Measurements from ENCODE around the gene GLCE.

GLCE gene

DNA sequence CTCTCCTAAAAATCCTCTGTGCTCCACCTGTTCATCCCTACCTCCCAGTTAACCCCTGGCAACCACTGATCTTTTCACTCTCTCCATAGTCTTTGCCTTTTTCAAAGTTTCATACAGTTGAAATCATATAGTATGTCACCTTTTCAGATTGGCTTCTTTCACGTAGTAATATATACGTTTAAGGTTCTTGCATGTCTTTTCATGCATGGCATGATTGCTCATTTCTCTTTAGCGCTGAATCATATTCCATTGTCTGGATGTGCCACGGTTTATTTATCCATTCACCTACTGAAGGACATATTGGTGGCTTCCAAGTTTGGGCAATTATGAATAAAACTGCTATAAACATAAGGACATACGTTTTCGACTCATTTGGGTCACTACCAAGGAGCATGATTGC lies 28.7 kb downstream of the GLCE start:
- no peak for DNase-seq
- H3K9me3 Mint-ChIP-seq = peaks cover 30% of the 10 kb centered on the region
- H3K4me3 Mint-ChIP-seq = no peak overlapping the region
- peaks cover 31% of the 10 kb centered on the region for H3K36me3 Mint-ChIP-seq (ENCODE audit: low read depth)
- peaks cover 13% of the 10 kb centered on the region for H3K4me1 Mint-ChIP-seq
- peaks cover 6% of the 10 kb centered on the region for H3K27me3 Mint-ChIP-seq (ENCODE audit: low read depth, poor library complexity)
- TF ChIP-seq, protein P1, sequence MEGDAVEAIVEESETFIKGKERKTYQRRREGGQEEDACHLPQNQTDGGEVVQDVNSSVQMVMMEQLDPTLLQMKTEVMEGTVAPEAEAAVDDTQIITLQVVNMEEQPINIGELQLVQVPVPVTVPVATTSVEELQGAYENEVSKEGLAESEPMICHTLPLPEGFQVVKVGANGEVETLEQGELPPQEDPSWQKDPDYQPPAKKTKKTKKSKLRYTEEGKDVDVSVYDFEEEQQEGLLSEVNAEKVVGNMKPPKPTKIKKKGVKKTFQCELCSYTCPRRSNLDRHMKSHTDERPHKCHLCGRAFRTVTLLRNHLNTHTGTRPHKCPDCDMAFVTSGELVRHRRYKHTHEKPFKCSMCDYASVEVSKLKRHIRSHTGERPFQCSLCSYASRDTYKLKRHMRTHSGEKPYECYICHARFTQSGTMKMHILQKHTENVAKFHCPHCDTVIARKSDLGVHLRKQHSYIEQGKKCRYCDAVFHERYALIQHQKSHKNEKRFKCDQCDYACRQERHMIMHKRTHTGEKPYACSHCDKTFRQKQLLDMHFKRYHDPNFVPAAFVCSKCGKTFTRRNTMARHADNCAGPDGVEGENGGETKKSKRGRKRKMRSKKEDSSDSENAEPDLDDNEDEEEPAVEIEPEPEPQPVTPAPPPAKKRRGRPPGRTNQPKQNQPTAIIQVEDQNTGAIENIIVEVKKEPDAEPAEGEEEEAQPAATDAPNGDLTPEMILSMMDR (IDR thresholded peaks at IDR 0.05) = no peak
- no peak overlapping the region for H3K27ac Mint-ChIP-seq

DNA sequence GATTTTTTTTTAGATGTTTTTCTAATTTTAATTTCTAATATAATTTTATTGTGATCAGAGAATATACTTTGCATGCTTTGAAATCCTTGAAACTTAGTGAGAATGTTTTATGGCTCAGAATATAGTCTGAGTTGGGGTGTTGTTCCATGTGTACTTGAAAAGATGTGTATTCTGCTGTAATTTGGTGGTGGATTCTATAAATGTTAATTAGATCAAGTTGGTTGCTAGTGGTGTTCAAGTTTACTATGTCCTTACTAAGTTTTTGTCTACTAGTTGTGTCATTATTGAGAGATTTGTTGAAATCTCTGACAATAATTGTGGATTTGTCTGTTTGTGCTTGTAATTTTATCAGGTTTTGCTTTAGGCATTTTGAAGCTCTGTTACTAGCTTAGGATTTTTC lies 29.7 kb downstream of the GLCE start:
- peaks cover 31% of the 10 kb centered on the region for H3K36me3 Mint-ChIP-seq (ENCODE audit: low read depth)
- TF ChIP-seq, protein P1 (IDR thresholded peaks at IDR 0.05) = no peak
- H3K27ac Mint-ChIP-seq = no peak overlapping the region
- H3K4me1 Mint-ChIP-seq = peaks cover 21% of the 10 kb centered on the region
- no peak overlapping the region for H3K4me3 Mint-ChIP-seq
- no peak for DNase-seq
- H3K27me3 Mint-ChIP-seq (ENCODE audit: low read depth, poor library complexity) = peaks cover 6% of the 10 kb centered on the region
- peaks cover 30% of the 10 kb centered on the region for H3K9me3 Mint-ChIP-seq

DNA sequence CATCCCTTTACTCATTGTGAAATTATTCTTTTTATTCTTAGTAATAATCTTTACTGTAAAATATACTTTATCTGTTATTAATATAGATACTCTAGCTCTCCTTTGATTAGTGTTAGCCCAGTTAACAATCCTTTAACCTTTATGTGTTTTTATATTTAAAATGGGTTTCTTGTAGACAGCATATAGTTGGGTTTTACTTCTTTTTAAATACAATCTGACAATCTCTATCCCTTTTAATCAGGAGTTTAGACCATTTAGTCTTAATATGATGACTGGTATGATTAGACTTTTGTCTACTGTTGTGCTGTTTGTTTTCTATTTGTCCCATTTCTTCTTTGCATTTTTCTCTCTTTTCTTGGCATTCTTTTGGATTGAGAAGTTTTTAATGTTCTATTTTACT lies 30.1 kb downstream of the GLCE start:
- TF ChIP-seq, protein P1 (IDR thresholded peaks at IDR 0.05) = no peak
- Mint-ChIP-seq H3K4me1 (peaks cover 21% of the 10 kb centered on the region), H3K27me3 (ENCODE audit: low read depth, poor library complexity) (peaks cover 6% of the 10 kb centered on the region), H3K36me3 (ENCODE audit: low read depth) (peaks cover 31% of the 10 kb centered on the region), H3K4me3 (no peak overlapping the region), H3K9me3 (peaks cover 30% of the 10 kb centered on the region), H3K27ac (no peak overlapping the region)
- no peak for DNase-seq

DNA sequence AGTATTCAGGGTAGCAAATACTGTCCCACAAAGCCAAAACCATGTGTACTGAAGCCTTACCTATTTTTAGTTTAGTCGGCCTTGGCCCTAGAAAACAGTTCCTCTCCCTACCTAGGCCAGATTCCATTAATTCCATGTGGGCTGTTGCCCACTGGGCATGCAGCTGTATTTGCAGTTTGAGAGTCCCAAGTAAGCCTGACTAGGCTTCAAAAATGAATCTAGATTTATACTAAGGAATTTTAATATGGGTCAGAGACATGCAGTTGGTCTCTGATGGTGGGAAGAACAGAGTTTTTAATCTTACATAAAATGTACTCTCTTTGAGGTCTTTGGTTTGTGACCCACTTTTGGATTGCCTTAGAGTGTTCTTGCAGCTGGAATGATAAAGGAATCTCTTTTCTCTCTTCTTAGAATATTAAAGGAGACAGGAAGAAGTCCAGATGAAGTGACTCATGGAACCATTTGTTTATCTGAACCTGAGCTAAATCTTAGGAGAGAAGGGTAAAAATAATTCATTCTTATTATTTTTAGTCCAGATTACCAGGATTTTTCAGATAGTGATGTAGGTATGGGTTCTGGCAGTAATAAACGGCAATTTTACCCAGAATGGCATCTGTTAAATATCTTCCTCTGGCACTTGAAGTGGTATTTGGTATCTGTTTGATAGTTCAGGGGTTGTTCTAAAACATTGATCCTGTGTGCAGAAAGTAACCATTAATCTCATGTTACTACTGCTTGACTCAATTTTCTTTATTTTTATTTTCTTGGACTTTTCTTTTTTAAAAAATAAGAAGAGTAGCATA lies 33.8 kb downstream of the GLCE start:
- Mint-ChIP-seq H3K9me3 (peaks cover 20% of the 10 kb centered on the region), H3K4me3 (no peak overlapping the region), H3K36me3 (ENCODE audit: low read depth) (peaks cover 48% of the 10 kb centered on the region), H3K4me1 (peaks cover 26% of the 10 kb centered on the region), H3K27me3 (ENCODE audit: low read depth, poor library complexity) (peaks cover 3% of the 10 kb centered on the region), H3K27ac (peak overlapping the region; percentile 64)
- TF ChIP-seq, protein P1 (IDR thresholded peaks at IDR 0.05) = no peak
- no peak for DNase-seq

DNA sequence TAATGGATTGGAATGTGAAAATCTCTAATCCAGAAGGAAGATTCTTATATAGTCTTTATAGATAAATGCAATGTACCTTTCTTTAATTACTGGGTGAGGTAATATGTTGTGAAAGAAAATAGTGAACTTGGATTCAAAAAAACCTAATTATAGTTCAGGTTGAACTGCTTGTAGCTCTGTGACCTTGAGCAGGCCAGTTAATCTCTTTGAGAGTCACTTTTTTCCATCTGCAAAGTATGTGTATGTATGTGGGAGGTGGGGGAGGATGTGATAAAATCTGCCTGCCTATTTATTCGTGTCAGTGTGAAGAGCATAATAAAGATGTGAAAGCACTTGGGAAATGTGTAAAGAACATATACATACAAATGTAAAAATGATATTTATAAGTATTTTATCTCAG lies 34.4 kb downstream of the GLCE start:
- DNase-seq = no peak
- H3K9me3 Mint-ChIP-seq = peaks cover 14% of the 10 kb centered on the region
- H3K27me3 Mint-ChIP-seq (ENCODE audit: low read depth, poor library complexity) = peaks cover 3% of the 10 kb centered on the region
- peaks cover 26% of the 10 kb centered on the region for H3K4me1 Mint-ChIP-seq
- peaks cover 41% of the 10 kb centered on the region for H3K36me3 Mint-ChIP-seq (ENCODE audit: low read depth)
- no peak overlapping the region for H3K4me3 Mint-ChIP-seq
- TF ChIP-seq, protein P1 (IDR thresholded peaks at IDR 0.05) = no peak
- H3K27ac Mint-ChIP-seq = no peak overlapping the region
